Measurements from ENCODE around the gene ZSCAN9.

The ZSCAN9 gene

DNA sequence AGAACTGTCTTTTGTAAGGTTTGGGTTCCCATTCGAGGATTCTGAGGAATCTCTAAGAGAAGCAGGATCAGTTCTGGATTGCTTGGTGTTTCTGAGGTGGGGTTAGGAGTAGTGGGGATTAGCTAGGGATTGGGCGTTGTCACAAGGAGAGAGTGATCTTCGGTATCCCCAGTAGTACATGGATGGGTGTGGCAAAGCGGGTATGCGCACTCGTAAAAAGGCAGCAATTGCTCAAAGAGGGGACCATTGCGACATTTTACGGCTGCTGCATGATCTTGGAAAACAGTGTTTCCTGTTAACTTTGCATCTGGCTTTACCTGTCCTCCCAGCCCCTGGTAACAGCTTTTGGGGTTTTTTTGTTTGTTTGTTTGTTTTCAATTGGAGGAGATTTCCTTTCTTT is 9.7 kb upstream of the ZSCAN9 start:
- H4K8ac ChIP-seq (ENCODE audit: low read depth, low read length) = no peak overlapping the region
- H2BK5ac ChIP-seq (ENCODE audit: low read length) = no peak overlapping the region
- no peaks in the 10 kb centered on the region for H3K36me3 ChIP-seq (ENCODE audit: control insufficient read depth, insufficient read depth, low read length)
- no CpG with 5 or more reads among the region's 8 CpGs for WGBS (ENCODE audit: extremely low coverage, insufficient coverage, low lambda C conversion rate)
- H3K4me2 ChIP-seq (ENCODE audit: low read length) = no peak overlapping the region
- H2BK120ac ChIP-seq (ENCODE audit: low read depth, low read length) = no peak overlapping the region
- no peak overlapping the region for H2BK15ac ChIP-seq (replicated peaks; ENCODE audit: low read depth)
- H4K5ac ChIP-seq (ENCODE audit: low read length) = no peak overlapping the region
- no peak overlapping the region for H3K18ac ChIP-seq (ENCODE audit: low read length)
- H3K27me3 ChIP-seq (ENCODE audit: insufficient read depth, low read length, poor library complexity) = no peaks in the 10 kb centered on the region
- no peak overlapping the region for H3K56ac ChIP-seq (ENCODE audit: low read length)
- no peak overlapping the region for H3K9ac ChIP-seq (ENCODE audit: low read length)
- H3K4ac ChIP-seq (ENCODE audit: low read depth, low read length) = no peak overlapping the region
- no peaks in the 10 kb centered on the region for H3K79me2 ChIP-seq (ENCODE audit: control insufficient read depth, insufficient read depth, low read length)
- DNase-seq = no peak
- H3K23ac ChIP-seq (ENCODE audit: low read length) = no peak overlapping the region
- no peak overlapping the region for H3K4me3 ChIP-seq (ENCODE audit: low read length)
- H3K27ac ChIP-seq (ENCODE audit: low read depth, low read length) = no peak overlapping the region
- H3K79me1 ChIP-seq (ENCODE audit: low read length) = no peaks in the 10 kb centered on the region
- H2AK5ac ChIP-seq (ENCODE audit: low read length) = no peak overlapping the region
- no peaks in the 10 kb centered on the region for H3K4me1 ChIP-seq (ENCODE audit: control insufficient read depth, low read depth, low read length)

GRCh38 chr6:28217890-28218289 is 7.2 kb upstream of the ZSCAN9 start:
- no peak for DNase-seq

DNA sequence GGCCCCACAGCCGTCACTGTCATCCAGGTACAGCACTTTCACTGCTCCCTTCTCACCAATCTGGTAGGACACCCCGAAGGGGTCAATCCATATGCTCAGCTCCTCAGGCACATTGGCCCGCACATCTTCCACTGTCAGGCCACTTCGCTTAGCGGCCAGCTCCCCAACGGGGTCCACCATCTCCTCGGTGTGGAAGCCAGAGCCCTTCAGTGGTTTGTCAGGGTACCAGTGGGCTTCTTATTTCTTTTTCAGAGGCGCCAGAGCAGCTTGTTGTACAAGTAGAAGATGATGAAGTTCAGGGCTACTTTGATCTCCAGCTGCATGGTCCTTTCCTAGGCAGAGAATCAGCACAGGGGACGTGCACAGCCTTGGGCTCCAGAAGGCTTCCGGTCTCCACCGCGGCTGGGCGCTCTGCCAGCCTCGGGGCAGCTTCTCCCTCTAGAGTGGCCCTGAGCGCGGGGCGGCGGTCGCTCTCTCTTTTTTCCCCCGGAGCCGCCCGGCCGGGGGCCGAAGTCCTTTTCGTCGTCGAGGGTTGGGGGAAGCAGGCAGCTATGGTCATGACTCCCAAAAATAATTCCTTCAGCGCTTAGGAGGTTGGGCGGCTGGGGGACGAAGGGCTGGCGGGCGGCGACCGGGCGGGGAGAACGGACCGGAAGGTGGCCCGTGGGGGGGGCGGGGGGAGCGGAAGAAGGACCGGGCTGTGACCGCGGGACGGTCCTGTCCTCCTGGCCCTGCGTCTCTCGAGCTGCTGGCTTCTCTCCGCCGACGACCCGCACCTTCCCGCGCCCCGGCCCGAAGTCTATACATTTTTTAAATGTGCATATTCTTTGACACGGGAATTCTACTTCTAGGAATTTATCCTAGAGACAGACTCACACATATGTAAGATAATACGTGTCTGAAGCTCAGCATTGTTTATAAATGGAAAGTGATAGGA is 6.5 kb upstream of the ZSCAN9 start:
- no peaks in the 10 kb centered on the region for H3K79me2 ChIP-seq (ENCODE audit: control insufficient read depth, insufficient read depth, low read length)
- no peak overlapping the region for H3K23ac ChIP-seq (ENCODE audit: low read length)
- peak overlapping the region; percentile 30 for H3K4me3 ChIP-seq (ENCODE audit: low read length)
- H3K4ac ChIP-seq (ENCODE audit: low read depth, low read length) = peak overlapping the region; percentile 90
- no peak overlapping the region for H3K27ac ChIP-seq (ENCODE audit: low read depth, low read length)
- no CpG with 5 or more reads among the region's 56 CpGs for WGBS (ENCODE audit: extremely low coverage, insufficient coverage, low lambda C conversion rate)
- H3K4me2 ChIP-seq (ENCODE audit: low read length) = peak overlapping the region; percentile 70
- H2BK120ac ChIP-seq (ENCODE audit: low read depth, low read length) = no peak overlapping the region
- H3K4me1 ChIP-seq (ENCODE audit: control insufficient read depth, low read depth, low read length) = no peaks in the 10 kb centered on the region
- no peak overlapping the region for H2AK5ac ChIP-seq (ENCODE audit: low read length)
- no peaks in the 10 kb centered on the region for H3K36me3 ChIP-seq (ENCODE audit: control insufficient read depth, insufficient read depth, low read length)
- no peak overlapping the region for H4K5ac ChIP-seq (ENCODE audit: low read length)
- no peak overlapping the region for H2BK5ac ChIP-seq (ENCODE audit: low read length)
- no peaks in the 10 kb centered on the region for H3K79me1 ChIP-seq (ENCODE audit: low read length)
- H3K56ac ChIP-seq (ENCODE audit: low read length) = peak overlapping the region; percentile 76
- H3K18ac ChIP-seq (ENCODE audit: low read length) = peak overlapping the region; percentile 96
- peak; percentile 64 for DNase-seq
- peak overlapping the region; percentile 95 for H4K8ac ChIP-seq (ENCODE audit: low read depth, low read length)
- peaks cover 7% of the 10 kb centered on the region for H3K27me3 ChIP-seq (ENCODE audit: insufficient read depth, low read length, poor library complexity)
- H3K9ac ChIP-seq (ENCODE audit: low read length) = peak overlapping the region; percentile 64
- H2BK15ac ChIP-seq (replicated peaks; ENCODE audit: low read depth) = no peak overlapping the region

More at GRCh38 chr6:28217890-28218289, 7.2 kb upstream of the ZSCAN9 start:
- no peaks in the 10 kb centered on the region for H3K36me3 ChIP-seq (ENCODE audit: control insufficient read depth, insufficient read depth, low read length)
- H3K79me2 ChIP-seq (ENCODE audit: control insufficient read depth, insufficient read depth, low read length) = no peaks in the 10 kb centered on the region
- WGBS (ENCODE audit: extremely low coverage, insufficient coverage, low lambda C conversion rate) = no CpG with 5 or more reads among the region's 12 CpGs
- H3K4me3 ChIP-seq (ENCODE audit: low read length) = no peak overlapping the region
- no peak overlapping the region for H2AK5ac ChIP-seq (ENCODE audit: low read length)
- H3K4ac ChIP-seq (ENCODE audit: low read depth, low read length) = no peak overlapping the region
- no peak overlapping the region for H2BK15ac ChIP-seq (replicated peaks; ENCODE audit: low read depth)
- no peak overlapping the region for H3K56ac ChIP-seq (ENCODE audit: low read length)
- H2BK5ac ChIP-seq (ENCODE audit: low read length) = no peak overlapping the region
- H4K8ac ChIP-seq (ENCODE audit: low read depth, low read length) = no peak overlapping the region
- no peaks in the 10 kb centered on the region for H3K79me1 ChIP-seq (ENCODE audit: low read length)
- no peak overlapping the region for H3K18ac ChIP-seq (ENCODE audit: low read length)
- no peak overlapping the region for H2BK120ac ChIP-seq (ENCODE audit: low read depth, low read length)
- H3K4me1 ChIP-seq (ENCODE audit: control insufficient read depth, low read depth, low read length) = no peaks in the 10 kb centered on the region
- no peak overlapping the region for H3K9ac ChIP-seq (ENCODE audit: low read length)
- no peak overlapping the region for H3K4me2 ChIP-seq (ENCODE audit: low read length)
- H3K27ac ChIP-seq (ENCODE audit: low read depth, low read length) = no peak overlapping the region
- no peak overlapping the region for H4K5ac ChIP-seq (ENCODE audit: low read length)
- peaks cover 7% of the 10 kb centered on the region for H3K27me3 ChIP-seq (ENCODE audit: insufficient read depth, low read length, poor library complexity)
- H3K23ac ChIP-seq (ENCODE audit: low read length) = no peak overlapping the region

DNA sequence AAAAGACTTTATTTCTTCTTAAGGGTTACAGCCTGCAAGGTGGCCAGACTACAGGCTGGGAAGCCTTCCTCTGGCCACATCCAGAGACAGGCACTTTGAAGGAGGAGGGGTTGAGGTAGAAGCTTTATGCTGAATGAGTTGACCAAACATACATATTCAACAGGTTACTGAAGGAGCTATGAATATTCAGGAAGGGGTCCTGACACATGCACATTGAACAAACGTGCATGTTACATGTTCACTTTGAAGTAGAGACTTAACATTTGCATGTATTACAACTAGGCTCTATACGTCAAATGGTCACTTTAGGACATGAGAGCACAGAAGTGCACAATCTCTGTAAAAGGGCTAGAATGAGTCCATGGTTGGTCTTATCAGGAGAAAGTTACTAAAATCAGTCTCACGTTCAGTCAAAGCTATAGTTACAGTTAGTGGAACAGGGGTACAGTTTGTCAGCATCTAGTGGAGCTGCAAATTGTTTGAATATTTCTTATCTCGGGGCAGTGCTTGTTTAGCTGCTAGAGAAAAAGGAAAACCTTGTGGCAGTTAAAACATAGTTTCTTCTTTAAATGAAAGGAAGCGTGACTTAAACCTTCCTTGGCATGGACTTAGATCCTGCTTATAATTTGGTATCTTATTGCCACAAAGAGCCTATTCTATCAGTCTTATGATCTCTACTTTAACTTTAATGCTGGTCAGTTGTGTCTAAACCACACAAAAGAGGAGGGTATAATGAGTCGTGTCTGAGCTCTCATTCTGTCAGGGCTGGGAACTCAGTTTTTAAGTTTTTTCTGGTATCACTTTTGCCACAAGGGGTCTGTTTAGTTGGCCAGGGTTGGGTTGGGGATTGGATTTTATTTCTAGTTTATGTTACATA is 4.6 kb upstream of the ZSCAN9 start:
- WGBS (ENCODE audit: extremely low coverage, insufficient coverage, low lambda C conversion rate) = no CpG with 5 or more reads among the region's 6 CpGs
- no peaks in the 10 kb centered on the region for H3K4me1 ChIP-seq (ENCODE audit: control insufficient read depth, low read depth, low read length)
- H4K5ac ChIP-seq (ENCODE audit: low read length) = no peak overlapping the region
- no peak overlapping the region for H3K9ac ChIP-seq (ENCODE audit: low read length)
- H2BK120ac ChIP-seq (ENCODE audit: low read depth, low read length) = no peak overlapping the region
- H3K23ac ChIP-seq (ENCODE audit: low read length) = no peak overlapping the region
- no peak overlapping the region for H3K4me2 ChIP-seq (ENCODE audit: low read length)
- H3K4me3 ChIP-seq (ENCODE audit: low read length) = no peak overlapping the region
- no peak for DNase-seq
- H3K36me3 ChIP-seq (ENCODE audit: control insufficient read depth, insufficient read depth, low read length) = no peaks in the 10 kb centered on the region
- H3K27me3 ChIP-seq (ENCODE audit: insufficient read depth, low read length, poor library complexity) = peaks cover 7% of the 10 kb centered on the region
- no peak overlapping the region for H2BK15ac ChIP-seq (replicated peaks; ENCODE audit: low read depth)
- no peak overlapping the region for H3K27ac ChIP-seq (ENCODE audit: low read depth, low read length)
- no peak overlapping the region for H3K4ac ChIP-seq (ENCODE audit: low read depth, low read length)
- H3K79me2 ChIP-seq (ENCODE audit: control insufficient read depth, insufficient read depth, low read length) = peaks cover 2% of the 10 kb centered on the region
- H3K56ac ChIP-seq (ENCODE audit: low read length) = no peak overlapping the region
- H2BK5ac ChIP-seq (ENCODE audit: low read length) = no peak overlapping the region
- H4K8ac ChIP-seq (ENCODE audit: low read depth, low read length) = no peak overlapping the region
- no peak overlapping the region for H2AK5ac ChIP-seq (ENCODE audit: low read length)
- H3K79me1 ChIP-seq (ENCODE audit: low read length) = peaks cover 1% of the 10 kb centered on the region
- no peak overlapping the region for H3K18ac ChIP-seq (ENCODE audit: low read length)

DNA sequence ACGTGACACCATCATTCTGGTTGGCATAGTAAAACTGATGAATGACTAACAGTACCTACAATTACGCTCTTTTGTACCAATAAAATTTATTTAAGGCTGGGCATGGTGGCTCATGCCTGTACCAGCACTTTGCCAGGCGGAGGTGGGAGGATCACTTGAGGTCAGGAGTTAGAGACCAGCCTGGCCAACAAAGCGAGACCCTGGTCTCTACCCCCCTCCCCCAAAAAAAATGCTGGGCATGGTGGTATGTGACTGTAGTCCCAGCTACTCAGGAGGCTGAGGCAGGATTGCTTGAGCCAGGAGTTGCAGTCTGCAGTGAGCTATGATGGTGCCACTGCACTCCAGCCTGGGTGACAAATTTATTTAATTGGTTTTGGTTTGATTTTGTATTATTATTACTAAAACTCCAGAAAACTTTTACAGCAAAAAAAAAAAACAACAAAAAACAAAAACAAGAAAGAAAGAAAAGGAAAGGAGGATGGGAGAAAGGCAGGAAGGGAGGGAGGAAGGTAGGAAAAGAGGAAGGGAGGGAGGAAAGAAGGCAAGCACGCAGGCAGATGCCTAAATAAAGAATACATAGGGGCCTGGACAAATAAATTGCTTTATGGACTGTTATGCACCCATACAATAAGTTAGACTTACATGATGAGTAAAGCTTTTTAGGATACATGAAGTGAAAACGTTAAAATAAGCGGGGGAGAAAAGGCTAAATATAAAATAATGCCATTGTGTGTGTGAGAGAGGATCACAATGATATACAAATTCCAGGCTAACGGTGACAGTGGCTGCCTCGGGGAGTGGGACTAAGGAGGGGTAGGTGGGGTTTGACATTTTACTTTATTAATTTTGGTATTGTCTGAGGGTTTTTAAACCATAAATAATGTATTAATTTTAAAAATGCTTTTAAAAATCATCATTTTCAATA is 682 bp upstream of the ZSCAN9 start:
- WGBS (ENCODE audit: extremely low coverage, insufficient coverage, low lambda C conversion rate) = no CpG with 5 or more reads among the region's 9 CpGs

More for the DNA sequence above, 682 bp upstream of the ZSCAN9 start:
- Histone ChIP-seq H3K4me2 (ENCODE audit: low read length) (peak overlapping the region; percentile 56), H3K23ac (ENCODE audit: low read length) (no peak overlapping the region), H2BK120ac (ENCODE audit: low read depth, low read length) (no peak overlapping the region), H3K79me1 (ENCODE audit: low read length) (peaks cover 9% of the 10 kb centered on the region), H2AK5ac (ENCODE audit: low read length) (no peak overlapping the region), H3K79me2 (ENCODE audit: control insufficient read depth, insufficient read depth, low read length) (peaks cover 7% of the 10 kb centered on the region), H3K4ac (ENCODE audit: low read depth, low read length) (no peak overlapping the region), H3K4me3 (ENCODE audit: low read length) (no peak overlapping the region), H3K18ac (ENCODE audit: low read length) (no peak overlapping the region), H3K9ac (ENCODE audit: low read length) (peak overlapping the region; percentile 92), H4K5ac (ENCODE audit: low read length) (no peak overlapping the region), H3K4me1 (ENCODE audit: control insufficient read depth, low read depth, low read length) (no peaks in the 10 kb centered on the region), H3K27me3 (ENCODE audit: insufficient read depth, low read length, poor library complexity) (peaks cover 7% of the 10 kb centered on the region), H3K56ac (ENCODE audit: low read length) (peak overlapping the region; percentile 98), H2BK15ac (replicated peaks; ENCODE audit: low read depth) (no peak overlapping the region), H4K8ac (ENCODE audit: low read depth, low read length) (peak overlapping the region; percentile 86), H3K27ac (ENCODE audit: low read depth, low read length) (no peak overlapping the region), H3K36me3 (ENCODE audit: control insufficient read depth, insufficient read depth, low read length) (peaks cover 8% of the 10 kb centered on the region), H2BK5ac (ENCODE audit: low read length) (no peak overlapping the region)
- DNase-seq = no peak
